Measurements from ENCODE around the gene TMEM134.

- TF ChIP-seq CTCF (IDR thresholded peaks at IDR 0.05) = no peak
- TF ChIP-seq POLR2A (IDR thresholded peaks at IDR 0.05) = no peak
Measured at GRCh38 chr11:67436459-67437081, 32.5 kb downstream of the TMEM134 start.

Measured in esophagus squamous epithelium (tissue), 4 donors.